ENCODE data around the gene CDIPT.

The CDIPT gene

GRCh38 chr16:29849505-29849904, 13.5 kb downstream of the CDIPT start:
- Histone ChIP-seq H3K36me3 (ENCODE audit: control insufficient read depth, insufficient read depth, low read length) (peaks cover 15% of the 10 kb centered on the region), H3K4me1 (ENCODE audit: control insufficient read depth, insufficient read depth, low read length) (no peaks in the 10 kb centered on the region), H3K27me3 (ENCODE audit: control insufficient read depth, insufficient read depth, low read length) (no peaks in the 10 kb centered on the region), H3K9ac (ENCODE audit: low read length) (no peak overlapping the region), H3K9me3 (ENCODE audit: control insufficient read depth, low read length) (no peaks in the 10 kb centered on the region), H3K4me3 (ENCODE audit: low read length) (no peak overlapping the region)

- H3K9me3 ChIP-seq (ENCODE audit: control insufficient read depth, low read length) = no peaks in the 10 kb centered on the region
- no peaks in the 10 kb centered on the region for H3K4me1 ChIP-seq (ENCODE audit: control insufficient read depth, insufficient read depth, low read length)
- H3K4me3 ChIP-seq (ENCODE audit: low read length) = no peak overlapping the region
- H3K36me3 ChIP-seq (ENCODE audit: control insufficient read depth, insufficient read depth, low read length) = peaks cover 15% of the 10 kb centered on the region
- no peak overlapping the region for H3K9ac ChIP-seq (ENCODE audit: low read length)
- H3K27me3 ChIP-seq (ENCODE audit: control insufficient read depth, insufficient read depth, low read length) = no peaks in the 10 kb centered on the region
Measured at GRCh38 chr16:29848420-29849297, 14.4 kb downstream of the CDIPT start.

DNA sequence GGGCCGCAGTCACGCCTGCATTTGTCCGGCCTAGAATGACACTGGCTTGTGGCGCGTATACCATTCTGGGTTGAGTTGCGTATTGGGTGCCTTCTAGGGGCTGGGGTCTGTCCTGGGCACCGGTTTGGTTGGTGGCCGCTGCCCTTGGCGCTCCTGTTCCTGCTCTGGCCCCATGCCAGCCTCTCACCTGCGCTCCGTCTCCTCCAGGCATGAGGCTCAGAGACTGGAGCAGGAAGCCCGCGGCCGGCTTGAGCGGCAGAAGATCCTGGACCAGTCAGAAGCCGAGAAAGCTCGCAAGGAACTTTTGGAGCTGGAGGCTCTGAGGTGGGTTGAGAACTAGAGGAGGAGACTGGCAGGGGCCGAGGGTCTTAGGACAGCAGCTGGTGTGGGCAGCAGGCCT, 17.4 kb downstream of the CDIPT start:
- Histone ChIP-seq H3K9ac (ENCODE audit: low read length) (no peak overlapping the region), H3K4me1 (ENCODE audit: control insufficient read depth, insufficient read depth, low read length) (no peaks in the 10 kb centered on the region), H3K27me3 (ENCODE audit: control insufficient read depth, insufficient read depth, low read length) (no peaks in the 10 kb centered on the region), H3K36me3 (ENCODE audit: control insufficient read depth, insufficient read depth, low read length) (peaks cover 21% of the 10 kb centered on the region), H3K4me3 (ENCODE audit: low read length) (no peak overlapping the region), H3K9me3 (ENCODE audit: control insufficient read depth, low read length) (no peaks in the 10 kb centered on the region)

- Histone ChIP-seq H3K9ac (ENCODE audit: low read length) (no peak overlapping the region), H3K4me1 (ENCODE audit: control insufficient read depth, insufficient read depth, low read length) (no peaks in the 10 kb centered on the region), H3K36me3 (ENCODE audit: control insufficient read depth, insufficient read depth, low read length) (peaks cover 27% of the 10 kb centered on the region), H3K27me3 (ENCODE audit: control insufficient read depth, insufficient read depth, low read length) (no peaks in the 10 kb centered on the region), H3K9me3 (ENCODE audit: control insufficient read depth, low read length) (no peaks in the 10 kb centered on the region), H3K4me3 (ENCODE audit: low read length) (no peak overlapping the region)
Measured at GRCh38 chr16:29844575-29845331, 18.3 kb downstream of the CDIPT start.

- H3K27me3 ChIP-seq (ENCODE audit: control insufficient read depth, insufficient read depth, low read length) = no peaks in the 10 kb centered on the region
- no peak overlapping the region for H3K4me3 ChIP-seq (ENCODE audit: low read length)
- H3K9me3 ChIP-seq (ENCODE audit: control insufficient read depth, low read length) = no peaks in the 10 kb centered on the region
- H3K4me1 ChIP-seq (ENCODE audit: control insufficient read depth, insufficient read depth, low read length) = no peaks in the 10 kb centered on the region
- peaks cover 27% of the 10 kb centered on the region for H3K36me3 ChIP-seq (ENCODE audit: control insufficient read depth, insufficient read depth, low read length)
- no peak overlapping the region for H3K9ac ChIP-seq (ENCODE audit: low read length)
Measured at GRCh38 chr16:29843931-29844330, 19.1 kb downstream of the CDIPT start.

- Histone ChIP-seq H3K27me3 (ENCODE audit: control insufficient read depth, insufficient read depth, low read length) (no peaks in the 10 kb centered on the region), H3K4me3 (ENCODE audit: low read length) (no peak overlapping the region), H3K4me1 (ENCODE audit: control insufficient read depth, insufficient read depth, low read length) (no peaks in the 10 kb centered on the region), H3K9ac (ENCODE audit: low read length) (no peak overlapping the region), H3K36me3 (ENCODE audit: control insufficient read depth, insufficient read depth, low read length) (peaks cover 23% of the 10 kb centered on the region), H3K9me3 (ENCODE audit: control insufficient read depth, low read length) (no peaks in the 10 kb centered on the region)
Measured at GRCh38 chr16:29842732-29843346, 20.2 kb downstream of the CDIPT start.

- Histone ChIP-seq H3K4me1 (ENCODE audit: control insufficient read depth, insufficient read depth, low read length) (no peaks in the 10 kb centered on the region), H3K36me3 (ENCODE audit: control insufficient read depth, insufficient read depth, low read length) (peaks cover 23% of the 10 kb centered on the region), H3K9me3 (ENCODE audit: control insufficient read depth, low read length) (no peaks in the 10 kb centered on the region), H3K4me3 (ENCODE audit: low read length) (no peak overlapping the region), H3K9ac (ENCODE audit: low read length) (no peak overlapping the region), H3K27me3 (ENCODE audit: control insufficient read depth, insufficient read depth, low read length) (no peaks in the 10 kb centered on the region)
Measured at GRCh38 chr16:29841631-29842030, 21.4 kb downstream of the CDIPT start.

GRCh38 chr16:29840240-29840639, 22.8 kb downstream of the CDIPT start:
- no peak overlapping the region for H3K4me3 ChIP-seq (ENCODE audit: low read length)
- H3K4me1 ChIP-seq (ENCODE audit: control insufficient read depth, insufficient read depth, low read length) = no peaks in the 10 kb centered on the region
- no peak overlapping the region for H3K9ac ChIP-seq (ENCODE audit: low read length)
- no peaks in the 10 kb centered on the region for H3K27me3 ChIP-seq (ENCODE audit: control insufficient read depth, insufficient read depth, low read length)
- H3K36me3 ChIP-seq (ENCODE audit: control insufficient read depth, insufficient read depth, low read length) = peaks cover 23% of the 10 kb centered on the region
- H3K9me3 ChIP-seq (ENCODE audit: control insufficient read depth, low read length) = no peaks in the 10 kb centered on the region

DNA sequence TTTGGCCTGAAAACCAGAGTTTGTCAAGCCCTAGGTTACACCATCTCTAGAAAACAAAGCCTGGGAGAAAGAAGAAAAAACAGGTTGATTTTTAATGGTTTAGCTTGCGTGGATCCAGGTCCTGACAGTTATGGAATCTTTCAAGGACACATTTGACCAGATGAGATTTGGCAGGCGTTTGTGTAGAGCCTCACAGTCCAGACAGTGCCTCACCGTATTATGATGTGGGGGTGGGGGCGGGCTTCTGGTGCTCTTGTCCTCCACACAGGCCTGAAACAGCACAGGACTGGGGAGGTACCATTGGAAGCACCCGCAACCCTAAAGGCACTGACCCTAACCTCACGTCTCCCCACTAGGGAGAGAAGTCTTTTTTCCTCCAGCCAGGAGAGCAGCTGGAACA, 23.2 kb downstream of the CDIPT start:
- no peaks in the 10 kb centered on the region for H3K4me1 ChIP-seq (ENCODE audit: control insufficient read depth, insufficient read depth, low read length)
- no peak overlapping the region for H3K4me3 ChIP-seq (ENCODE audit: low read length)
- H3K27me3 ChIP-seq (ENCODE audit: control insufficient read depth, insufficient read depth, low read length) = no peaks in the 10 kb centered on the region
- H3K9ac ChIP-seq (ENCODE audit: low read length) = no peak overlapping the region
- peaks cover 22% of the 10 kb centered on the region for H3K36me3 ChIP-seq (ENCODE audit: control insufficient read depth, insufficient read depth, low read length)
- H3K9me3 ChIP-seq (ENCODE audit: control insufficient read depth, low read length) = no peaks in the 10 kb centered on the region

- Histone ChIP-seq H3K27me3 (ENCODE audit: control insufficient read depth, insufficient read depth, low read length) (no peaks in the 10 kb centered on the region), H3K4me1 (ENCODE audit: control insufficient read depth, insufficient read depth, low read length) (no peaks in the 10 kb centered on the region), H3K9ac (ENCODE audit: low read length) (no peak overlapping the region), H3K36me3 (ENCODE audit: control insufficient read depth, insufficient read depth, low read length) (peaks cover 27% of the 10 kb centered on the region), H3K4me3 (ENCODE audit: low read length) (no peak overlapping the region), H3K9me3 (ENCODE audit: control insufficient read depth, low read length) (no peaks in the 10 kb centered on the region)
Measured at GRCh38 chr16:29837841-29838240, 25.2 kb downstream of the CDIPT start.

- H3K9ac ChIP-seq (ENCODE audit: low read length) = no peak overlapping the region
- H3K27me3 ChIP-seq (ENCODE audit: control insufficient read depth, insufficient read depth, low read length) = no peaks in the 10 kb centered on the region
- no peaks in the 10 kb centered on the region for H3K9me3 ChIP-seq (ENCODE audit: control insufficient read depth, low read length)
- H3K4me1 ChIP-seq (ENCODE audit: control insufficient read depth, insufficient read depth, low read length) = no peaks in the 10 kb centered on the region
- H3K4me3 ChIP-seq (ENCODE audit: low read length) = no peak overlapping the region
- H3K36me3 ChIP-seq (ENCODE audit: control insufficient read depth, insufficient read depth, low read length) = peaks cover 27% of the 10 kb centered on the region
Measured at GRCh38 chr16:29836623-29837022, 26.4 kb downstream of the CDIPT start.

- no peaks in the 10 kb centered on the region for H3K4me1 ChIP-seq (ENCODE audit: control insufficient read depth, insufficient read depth, low read length)
- H3K9me3 ChIP-seq (ENCODE audit: control insufficient read depth, low read length) = no peaks in the 10 kb centered on the region
- no peak overlapping the region for H3K4me3 ChIP-seq (ENCODE audit: low read length)
- peaks cover 22% of the 10 kb centered on the region for H3K36me3 ChIP-seq (ENCODE audit: control insufficient read depth, insufficient read depth, low read length)
- H3K9ac ChIP-seq (ENCODE audit: low read length) = no peak overlapping the region
- H3K27me3 ChIP-seq (ENCODE audit: control insufficient read depth, insufficient read depth, low read length) = no peaks in the 10 kb centered on the region
Measured at GRCh38 chr16:29835926-29836325, 27.1 kb downstream of the CDIPT start.

All from mucosa of stomach (tissue), 1 donor.